Measurements from ENCODE around the gene SLC22A23.

DNA sequence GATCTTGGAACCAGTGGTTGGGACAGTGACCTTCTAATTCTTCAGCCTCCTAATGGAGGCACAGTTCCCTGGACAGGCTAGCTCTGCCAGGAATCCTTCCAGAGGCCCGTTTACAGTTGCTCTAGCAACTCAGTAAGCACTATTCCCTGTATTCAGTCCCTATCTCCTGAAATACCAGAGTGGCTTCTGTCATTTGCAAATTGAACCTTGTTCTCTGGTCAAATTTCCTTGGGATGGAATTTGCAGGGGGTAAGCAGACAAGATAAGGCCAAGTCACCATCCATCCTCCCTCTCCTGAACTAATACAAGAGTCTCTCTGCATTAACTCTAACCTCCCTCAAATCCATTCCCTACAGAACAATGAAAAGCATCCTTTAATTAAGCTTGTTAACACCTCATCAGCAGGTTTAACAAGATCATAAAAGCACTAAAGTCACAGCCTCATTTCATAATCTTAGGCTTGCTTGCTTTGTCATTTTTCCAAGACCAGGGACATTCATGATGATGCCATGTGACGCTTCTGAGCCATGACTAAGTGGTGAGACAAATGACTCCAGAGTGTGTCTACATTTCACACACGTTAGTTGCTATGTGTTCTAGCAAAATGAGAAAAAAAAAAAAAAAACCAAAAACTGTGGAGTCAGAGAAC, 37.1 kb downstream of the SLC22A23 start:
- TF ChIP-seq, protein P1, sequence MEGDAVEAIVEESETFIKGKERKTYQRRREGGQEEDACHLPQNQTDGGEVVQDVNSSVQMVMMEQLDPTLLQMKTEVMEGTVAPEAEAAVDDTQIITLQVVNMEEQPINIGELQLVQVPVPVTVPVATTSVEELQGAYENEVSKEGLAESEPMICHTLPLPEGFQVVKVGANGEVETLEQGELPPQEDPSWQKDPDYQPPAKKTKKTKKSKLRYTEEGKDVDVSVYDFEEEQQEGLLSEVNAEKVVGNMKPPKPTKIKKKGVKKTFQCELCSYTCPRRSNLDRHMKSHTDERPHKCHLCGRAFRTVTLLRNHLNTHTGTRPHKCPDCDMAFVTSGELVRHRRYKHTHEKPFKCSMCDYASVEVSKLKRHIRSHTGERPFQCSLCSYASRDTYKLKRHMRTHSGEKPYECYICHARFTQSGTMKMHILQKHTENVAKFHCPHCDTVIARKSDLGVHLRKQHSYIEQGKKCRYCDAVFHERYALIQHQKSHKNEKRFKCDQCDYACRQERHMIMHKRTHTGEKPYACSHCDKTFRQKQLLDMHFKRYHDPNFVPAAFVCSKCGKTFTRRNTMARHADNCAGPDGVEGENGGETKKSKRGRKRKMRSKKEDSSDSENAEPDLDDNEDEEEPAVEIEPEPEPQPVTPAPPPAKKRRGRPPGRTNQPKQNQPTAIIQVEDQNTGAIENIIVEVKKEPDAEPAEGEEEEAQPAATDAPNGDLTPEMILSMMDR (IDR thresholded peaks at IDR 0.05), result no peak
- TF ChIP-seq POLR2AphosphoS5 (IDR thresholded peaks at IDR 0.05), result no peak
- TF ChIP-seq EP300 (IDR thresholded peaks at IDR 0.05), result no peak

Measured in sigmoid colon (tissue), 4 donors.